Smooth muscle cell (in vitro differentiated cells): ENCODE data around the gene CCM2. TPM values are rescaled to one million over a fixed set of nuclear protein-coding genes. Genes with fewer than 3 reads are reported as not detected.
"Not testable (repeated sequence)": the region's sequence is repeated elsewhere in the genome, so short reads cannot be mapped to it uniquely, and the experiment has no call there.

Source experiments
- DNase-seq: peaks from one replicate; lab custom pipeline; 2025; ENCODE audit not compliant: unreplicated experiment; lab: John Stamatoyannopoulos, UW
- H2AFZ ChIP-seq: fragments of 200-600 bp; sonication (generic); 2 replicates; pipeline ENCODE4 v1.6.0; 2016; ENCODE audit warnings: antibody characterized with exemption, low read depth, mild to moderate bottlenecking
- H3F3A ChIP-seq: fragments of 200-600 bp; sonication (generic); 2 replicates; pipeline ENCODE4 v1.6.0; 2017; ENCODE audit warnings: antibody characterized with exemption, low read depth
- H3K27ac ChIP-seq: fragments of 200-600 bp; sonication (generic); 2 replicates; pipeline ENCODE4 v1.5.1; 2016; ENCODE audit warnings: low read depth, mild to moderate bottlenecking
- H3K27me3 ChIP-seq: fragments of 200-600 bp; sonication (generic); 2 replicates; pipeline ENCODE4 v1.6.1; 2016; ENCODE audit warnings: low read depth, mild to moderate bottlenecking
- H3K36me3 ChIP-seq: fragments of 200-600 bp; sonication (generic); 2 replicates; pipeline ENCODE4 v1.5.1; 2016; ENCODE audit warnings: low read depth
- H3K4me1 ChIP-seq: fragments of 200-600 bp; sonication (generic); 2 replicates; pipeline ENCODE4 v1.5.1; 2016; ENCODE audit warnings: low read depth
- H3K4me2 ChIP-seq: fragments of 200-600 bp; sonication (generic); 2 replicates; pipeline ENCODE4 v1.6.0; 2016; ENCODE audit warnings: mild to moderate bottlenecking
- H3K4me3 ChIP-seq: fragments of 200-600 bp; sonication (generic); 2 replicates; pipeline ENCODE4 v1.5.1; 2016; ENCODE audit warnings: mild to moderate bottlenecking
- H3K79me2 ChIP-seq: fragments of 200-600 bp; sonication (generic); 2 replicates; pipeline ENCODE4 v1.6.0; 2016; ENCODE audit warnings: low read depth, mild to moderate bottlenecking
- H3K9ac ChIP-seq: fragments of 200-600 bp; sonication (generic); 2 replicates; pipeline ENCODE4 v1.6.0; 2016; ENCODE audit warnings: low read depth
- H3K9me3 ChIP-seq: fragments of 200-600 bp; sonication (generic); replicated peaks from 2 replicates; pipeline ENCODE4 v1.5.1; 2016; ENCODE audit warnings: low read depth
- H4K20me1 ChIP-seq: fragments of 200-600 bp; sonication (generic); 2 replicates; pipeline ENCODE4 v1.6.0; 2016; ENCODE audit warnings: low read depth
- WGBS: methylation state at CpG from one replicate; pipeline ENCODE4 v1.1.7; 2016; ENCODE audit warnings: low lambda C conversion rate; 5-methylcytosine and 5-hydroxymethylcytosine counted together
- polyA plus RNA-seq: library from polyadenylated mRNA; unstranded; fragments of >200 nt; fragmentation: Nextera tagmentation; extraction: Ambion mirVana; gene quantifications from 2 replicates; pipeline ENCODE4 v1.2.1, GENCODE V29; 2016
- total RNA-seq: library from RNA; depleted of rRNA; stranded (reverse); fragments of >200 nt; gene quantifications from 2 replicates; pipeline ENCODE4 v1.2.3, GENCODE V29; 2014
- TF ChIP-seq, protein P1 (sequence below): fragments of 200-600 bp; sonication (generic); IDR thresholded peaks from 2 replicates; pipeline ENCODE4 v1.5.1; 2017; ENCODE audit warnings: borderline replicate concordance, mild to moderate bottlenecking, antibody characterized with exemption; ENCODE audit not compliant: insufficient read depth, poor library complexity, severe bottlenecking

The CCM2 gene
- total and polyA plus RNA-seq, 2 experiments from 2014 or later, result 32.6 to 85.5 TPM

DNA sequence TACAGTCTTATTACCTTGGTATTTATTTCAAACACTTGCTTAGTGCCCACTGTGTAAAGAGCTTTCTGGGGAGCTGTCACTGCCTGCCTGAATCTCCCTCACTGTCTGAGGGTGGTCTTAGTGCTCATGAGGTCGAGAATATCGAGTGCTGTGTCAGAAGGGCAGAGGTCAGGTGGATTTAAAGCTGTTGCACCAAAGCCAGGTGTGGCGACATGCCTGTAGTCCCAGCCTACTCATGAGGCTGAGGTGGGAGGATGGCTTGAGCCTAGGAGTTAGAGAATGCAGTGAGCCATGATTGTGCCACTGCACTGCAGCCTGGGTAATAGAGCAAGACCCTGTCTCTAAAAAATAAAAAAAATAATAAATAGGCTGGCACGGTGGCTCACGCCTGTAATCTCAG lies 20.9 kb downstream of the CCM2 start:
- TF ChIP-seq, protein P1, sequence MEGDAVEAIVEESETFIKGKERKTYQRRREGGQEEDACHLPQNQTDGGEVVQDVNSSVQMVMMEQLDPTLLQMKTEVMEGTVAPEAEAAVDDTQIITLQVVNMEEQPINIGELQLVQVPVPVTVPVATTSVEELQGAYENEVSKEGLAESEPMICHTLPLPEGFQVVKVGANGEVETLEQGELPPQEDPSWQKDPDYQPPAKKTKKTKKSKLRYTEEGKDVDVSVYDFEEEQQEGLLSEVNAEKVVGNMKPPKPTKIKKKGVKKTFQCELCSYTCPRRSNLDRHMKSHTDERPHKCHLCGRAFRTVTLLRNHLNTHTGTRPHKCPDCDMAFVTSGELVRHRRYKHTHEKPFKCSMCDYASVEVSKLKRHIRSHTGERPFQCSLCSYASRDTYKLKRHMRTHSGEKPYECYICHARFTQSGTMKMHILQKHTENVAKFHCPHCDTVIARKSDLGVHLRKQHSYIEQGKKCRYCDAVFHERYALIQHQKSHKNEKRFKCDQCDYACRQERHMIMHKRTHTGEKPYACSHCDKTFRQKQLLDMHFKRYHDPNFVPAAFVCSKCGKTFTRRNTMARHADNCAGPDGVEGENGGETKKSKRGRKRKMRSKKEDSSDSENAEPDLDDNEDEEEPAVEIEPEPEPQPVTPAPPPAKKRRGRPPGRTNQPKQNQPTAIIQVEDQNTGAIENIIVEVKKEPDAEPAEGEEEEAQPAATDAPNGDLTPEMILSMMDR, result no peak

DNA sequence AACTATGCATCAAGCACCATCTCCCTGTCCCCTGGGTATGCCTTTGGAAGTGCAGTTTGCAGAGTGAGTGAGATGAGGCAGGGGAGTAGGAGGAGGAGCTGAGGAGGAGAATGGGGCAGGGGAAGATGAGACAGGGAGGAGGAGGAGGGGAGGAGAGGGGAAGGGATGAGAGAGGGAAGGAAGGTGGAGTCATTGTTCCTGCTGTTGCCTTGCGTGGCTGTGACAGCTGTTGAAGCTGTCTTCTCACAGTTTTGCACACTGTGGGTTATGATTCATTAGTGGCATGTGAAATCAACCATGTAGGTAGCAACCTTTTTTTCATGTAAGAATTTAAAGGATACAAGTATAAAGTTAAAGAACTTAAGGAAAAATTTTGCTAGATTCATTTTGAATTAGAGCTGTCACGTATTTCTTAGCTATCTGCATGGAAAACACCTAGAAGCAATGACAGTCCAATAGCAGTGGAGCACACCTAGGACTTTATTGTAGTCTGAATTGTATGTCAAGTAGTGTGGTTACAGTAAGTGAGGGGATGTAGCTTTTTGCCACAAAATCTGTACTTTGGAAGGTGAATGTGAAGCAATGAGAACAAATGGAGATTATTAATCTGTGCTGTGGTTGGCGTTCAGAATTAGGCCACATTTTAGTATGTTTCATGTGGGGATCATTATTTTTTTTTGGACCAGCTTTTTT lies 21.7 kb downstream of the CCM2 start:
- TF ChIP-seq, protein P1, result no peak
- no peak overlapping the region for H3K9ac ChIP-seq
- H3K27me3 ChIP-seq, result no peaks in the 10 kb centered on the region
- no peaks in the 10 kb centered on the region for H3F3A ChIP-seq
- 70% methylated on average over 3 of the region's 3 CpGs for WGBS
- H3K4me1 ChIP-seq, result peaks cover 2% of the 10 kb centered on the region
- H2AFZ ChIP-seq, result no peak overlapping the region
- no peak overlapping the region for H3K27ac ChIP-seq
- H3K4me2 ChIP-seq, result no peak overlapping the region
- H4K20me1 ChIP-seq, result peaks cover 62% of the 10 kb centered on the region
- H3K9me3 ChIP-seq, result no peaks in the 10 kb centered on the region
- H3K4me3 ChIP-seq, result no peak overlapping the region
- H3K36me3 ChIP-seq, result no peaks in the 10 kb centered on the region
- peaks cover 86% of the 10 kb centered on the region for H3K79me2 ChIP-seq
- no peak for DNase-seq

More for the DNA sequence above, 20.9 kb downstream of the CCM2 start:
- Histone ChIP-seq H3K79me2 (peaks cover 90% of the 10 kb centered on the region), H3K4me2 (no peak overlapping the region), H2AFZ (no peak overlapping the region), H3K9me3 (no peaks in the 10 kb centered on the region), H3K9ac (no peak overlapping the region), H3K27ac (no peak overlapping the region), H3K27me3 (no peaks in the 10 kb centered on the region), H3K36me3 (no peaks in the 10 kb centered on the region), H4K20me1 (peaks cover 57% of the 10 kb centered on the region), H3K4me3 (no peak overlapping the region), H3K4me1 (no peaks in the 10 kb centered on the region), H3F3A (no peaks in the 10 kb centered on the region)
- 95% methylated on average over 5 of the region's 5 CpGs for WGBS
- DNase-seq, result no peak

DNA sequence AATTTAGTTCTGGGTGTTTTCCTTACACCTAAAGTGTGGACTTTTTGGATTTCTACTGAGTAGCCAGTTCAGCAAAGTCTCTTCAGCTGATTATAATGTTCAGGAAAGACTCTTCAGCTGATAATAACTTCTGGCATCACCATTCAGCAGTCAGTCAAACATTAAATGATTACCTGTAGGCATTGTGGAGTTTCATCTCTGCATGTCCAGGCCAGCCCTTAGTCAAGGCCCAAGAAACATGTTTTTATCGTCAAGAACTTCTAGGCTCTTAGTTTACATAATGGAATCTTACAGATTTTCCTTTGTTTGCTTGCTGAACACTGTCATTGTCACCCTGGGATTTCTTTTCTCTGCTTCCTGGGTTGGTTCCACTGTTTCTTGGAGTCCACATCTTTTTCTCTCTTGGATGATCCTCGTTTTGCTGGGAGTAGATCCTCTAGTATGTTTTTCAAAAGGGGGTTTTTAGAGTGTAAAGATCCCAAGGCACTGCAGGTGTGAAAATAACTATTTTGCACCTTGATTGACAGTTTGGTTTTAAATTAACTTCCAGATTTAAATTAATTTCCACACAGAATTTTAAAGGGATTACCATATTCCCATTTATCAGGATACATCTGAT lies 24.2 kb downstream of the CCM2 start:
- Histone ChIP-seq H3K4me3 (no peak overlapping the region), H3K4me2 (no peak overlapping the region), H3F3A (no peaks in the 10 kb centered on the region), H2AFZ (no peak overlapping the region), H3K9ac (no peak overlapping the region), H3K4me1 (peaks cover 8% of the 10 kb centered on the region), H3K79me2 (peaks cover 80% of the 10 kb centered on the region), H3K27me3 (no peaks in the 10 kb centered on the region), H4K20me1 (peaks cover 76% of the 10 kb centered on the region), H3K27ac (no peak overlapping the region), H3K9me3 (no peaks in the 10 kb centered on the region), H3K36me3 (no peaks in the 10 kb centered on the region)
- TF ChIP-seq, protein P1, result no peak
- WGBS, result 89% methylated on average over 2 of the region's 2 CpGs
- DNase-seq, result no peak

DNA sequence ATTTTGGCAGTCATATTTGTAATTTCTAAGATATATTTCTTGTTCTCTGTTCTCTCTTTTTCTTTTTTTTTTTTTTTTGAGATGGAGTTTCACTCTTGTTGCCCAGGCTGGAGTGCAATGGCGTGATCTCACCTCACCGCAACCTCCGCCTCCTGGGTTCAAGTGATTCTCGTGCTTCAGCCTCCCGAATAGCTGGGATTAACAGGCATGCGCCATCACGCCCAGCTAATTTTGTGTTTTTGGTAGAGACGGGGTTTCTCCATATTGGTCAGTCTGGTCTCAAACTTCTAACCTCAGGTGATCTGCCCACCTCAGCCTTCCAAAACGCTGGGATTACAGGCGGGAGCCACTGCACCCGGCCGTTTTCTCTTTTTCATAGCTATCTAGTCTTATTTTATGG lies 25.5 kb downstream of the CCM2 start:
- H3K27me3 ChIP-seq, H3K4me3 ChIP-seq, H3K9ac ChIP-seq, H3K9me3 ChIP-seq, DNase-seq, H3K4me1 ChIP-seq, H2AFZ ChIP-seq, H3K36me3 ChIP-seq, H3F3A ChIP-seq, H3K27ac ChIP-seq, H3K4me2 ChIP-seq: not testable (repeated sequence)
- WGBS, result 94% methylated on average over 12 of the region's 12 CpGs
- peaks cover 78% of the 10 kb centered on the region for H3K79me2 ChIP-seq
- peaks cover 77% of the 10 kb centered on the region for H4K20me1 ChIP-seq
